Gastrocnemius medialis (tissue), 4 donors: ENCODE results near the gene SCGB1A1. TPM values are rescaled to one million over a fixed set of nuclear protein-coding genes. Genes with fewer than 3 reads are reported as not detected.

Experiments
- ATAC-seq, 2 donors: fragments of 150-250 bp; one replicate each; pipeline ENCODE4 v1.9.1; 2016
- DNase-seq, 2 donors: peaks; one replicate each; pipeline ENCODE4 v3.0.0-alpha.2; 2019
- H3K27ac ChIP-seq, 4 donors: fragments of 200-600 bp; sonication (generic); 1 replicate in 1 of 4; 2 replicates in 3 of 4; pipeline ENCODE4 v1.5.1; 2016 to 2018; ENCODE audit warnings: mild to moderate bottlenecking in 2 of 4, moderate library complexity in 1 of 4
- H3K27me3 ChIP-seq, 3 donors: fragments of 200-600 bp; sonication (generic) in 2 of 3; 1 replicate in 1 of 3; 2 replicates in 2 of 3; pipeline versions ENCODE4 v1.5.1 to v1.6.0; 2016 to 2019; ENCODE audit warnings: mild to moderate bottlenecking in 1 of 3, moderate library complexity in 1 of 3
- H3K36me3 ChIP-seq, 2 donors: fragments of 200-600 bp; sonication (generic) in 1 of 2; one replicate each; pipeline ENCODE4 v1.5.1; 2017 to 2018
- H3K4me1 ChIP-seq, 2 donors: fragments of 200-600 bp; sonication (generic) in 1 of 2; one replicate each; pipeline ENCODE4 v1.5.1; 2016 to 2017; ENCODE audit warnings: mild to moderate bottlenecking in 2 of 2
- H3K4me3 ChIP-seq, 4 donors: fragments of 200-600 bp; sonication (generic) in 3 of 4; 1 replicate in 1 of 4; 2 replicates in 3 of 4; pipeline ENCODE4 v1.5.1; 2016 to 2019; ENCODE audit warnings: mild to moderate bottlenecking in 2 of 4
- H3K9me3 ChIP-seq, 3 donors: fragments of 200-600 bp; sonication (generic) in 2 of 3; 1 replicate in 1 of 3; 2 replicates in 2 of 3; pipeline ENCODE4 v1.5.1; 2016 to 2019
- CTCF ChIP-seq, 5 experiments: fragments of 450-650 bp in 3 of 5; fragments of 200-600 bp in 2 of 5; sonication (generic) in 2 of 5; IDR thresholded peaks in 4 of 5; conservative IDR thresholded peaks in 1 of 5; 1 replicate in 4 of 5; 2 replicates in 1 of 5; pipeline ENCODE4 v1.5.1; 2016 to 2019; ENCODE audit warnings: antibody characterized with exemption in 5 of 5, mild to moderate bottlenecking in 3 of 5, moderate library complexity in 3 of 5
- POLR2A ChIP-seq, 2 donors: fragments of 450-650 bp; IDR thresholded peaks; one replicate each; pipeline ENCODE4 v1.6.1; 2017; ENCODE audit warnings: antibody characterized with exemption in 2 of 2, mild to moderate bottlenecking in 2 of 2, moderate library complexity in 2 of 2
- in situ Hi-C, 4 donors: fragments of 200-750 bp; cut with MboI; loops; one replicate each; pipeline versions ENCODE4 v1.15.0 to v1.8.0; 2017; ENCODE audit warnings: low sequenced_read_pairs in 4 of 4
- intact Hi-C: fragments of 100-400 bp; cut with DNase I; formaldehyde crosslinking; loops from one replicate; pipeline ENCODE4 v1.15.1; 2023; ENCODE audit warnings: low total_unique reads
- total RNA-seq, 4 donors: library from RNA; depleted of rRNA; stranded (reverse); fragments of >200 nt; gene quantifications; one replicate each; pipeline versions ENCODE4 v1.1.0 to v1.2.3, GENCODE V29; 2016

SCGB1A1 gene
- total RNA-seq, 4 donors from 2014 or later = not detected

GRCh38 chr11:62419943-62420342, 1.1 kb downstream of the SCGB1A1 start:
- peak overlapping the region in 3 of 4 donors; percentile 22 to 52 (median 35) for H3K27ac ChIP-seq
- TF ChIP-seq POLR2A (IDR thresholded peaks at IDR 0.05) (no peak), CTCF (IDR thresholded peaks at IDR 0.05 in 4 of 5, conservative IDR thresholded peaks at IDR 0.05 in 1 of 5) (no peak)
- in situ Hi-C loops (loop anchor here (10.0 to 25.0 kb wide), 4 partner anchors 115 to 145 kb away; partner anchors contain the start of gene AHNAK (in 1 of the 4)), intact Hi-C loops (loop anchor here (2.0 kb wide), 1 partner anchor 21 kb away; no protein-coding TSS in a partner anchor)
- no peak overlapping the region for H3K4me3 ChIP-seq
- ATAC-seq (no peak), DNase-seq (no peak)
- no peaks in the 10 kb centered on the region for H3K27me3 ChIP-seq
- no peaks in the 10 kb centered on the region for H3K36me3 ChIP-seq
- no peaks in the 10 kb centered on the region for H3K4me1 ChIP-seq
- H3K9me3 ChIP-seq = no peaks in the 10 kb centered on the region

GRCh38 chr11:62420882-62421281, 2.0 kb downstream of the SCGB1A1 start:
- ATAC-seq (no peak), DNase-seq (no peak)
- intact Hi-C loops (no loop called here), in situ Hi-C loops (loop anchor here (10.0 to 25.0 kb wide), 4 partner anchors 114 to 144 kb away; partner anchors contain the start of gene AHNAK (in 1 of the 4))
- Histone ChIP-seq H3K27ac (no peak overlapping the region), H3K27me3 (no peaks in the 10 kb centered on the region), H3K9me3 (no peaks in the 10 kb centered on the region), H3K4me1 (no peaks in the 10 kb centered on the region), H3K4me3 (no peak overlapping the region), H3K36me3 (no peaks in the 10 kb centered on the region)
- TF ChIP-seq POLR2A (IDR thresholded peaks at IDR 0.05) (no peak), CTCF (IDR thresholded peaks at IDR 0.05 in 4 of 5, conservative IDR thresholded peaks at IDR 0.05 in 1 of 5) (no peak)

GRCh38 chr11:62421996-62422395, 3.2 kb downstream of the SCGB1A1 start:
- no peak for TF ChIP-seq POLR2A (IDR thresholded peaks at IDR 0.05)
- no peak for TF ChIP-seq CTCF (IDR thresholded peaks at IDR 0.05 in 4 of 5, conservative IDR thresholded peaks at IDR 0.05 in 1 of 5)
- intact Hi-C loops (no loop called here), in situ Hi-C loops (loop anchor here (10.0 to 25.0 kb wide), 4 partner anchors 113 to 143 kb away; partner anchors contain the start of gene AHNAK (in 1 of the 4))

GRCh38 chr11:62423012-62423411, 4.2 kb downstream of the SCGB1A1 start:
- Histone ChIP-seq H3K27me3 (no peaks in the 10 kb centered on the region), H3K27ac (no peak overlapping the region), H3K36me3 (no peaks in the 10 kb centered on the region), H3K4me3 (no peak overlapping the region), H3K4me1 (no peaks in the 10 kb centered on the region), H3K9me3 (no peaks in the 10 kb centered on the region)
- DNase-seq (no peak), ATAC-seq (no peak)
- TF ChIP-seq CTCF (IDR thresholded peaks at IDR 0.05 in 4 of 5, conservative IDR thresholded peaks at IDR 0.05 in 1 of 5) = no peak
- no peak for TF ChIP-seq POLR2A (IDR thresholded peaks at IDR 0.05)
- intact Hi-C loops (no loop called here), in situ Hi-C loops (loop anchor here (10.0 to 25.0 kb wide), 4 partner anchors 112 to 142 kb away; partner anchors contain the start of gene AHNAK (in 1 of the 4))

More at GRCh38 chr11:62421996-62422395, 3.2 kb downstream of the SCGB1A1 start:
- Histone ChIP-seq H3K36me3 (no peaks in the 10 kb centered on the region), H3K4me1 (no peaks in the 10 kb centered on the region), H3K9me3 (no peaks in the 10 kb centered on the region), H3K27me3 (no peaks in the 10 kb centered on the region), H3K4me3 (no peak overlapping the region), H3K27ac (no peak overlapping the region)
- DNase-seq (no peak), ATAC-seq (no peak)
